NAMALWA (cell line): ENCODE measurements around the gene EFNA2.

Experiments used
- DNase-seq: peaks from one replicate; pipeline ENCODE4 v3.0.0-alpha.2; 2015; ENCODE audit warnings: low spot score

EFNA2 gene

GRCh38 chr19:1284293-1284978, 1.2 kb upstream of the EFNA2 start:
- peak; percentile 33 for DNase-seq

- DNase-seq = no peak
These were observed 515 bp upstream of the EFNA2 start for GRCh38 chr19:1284979-1285736.

- DNase-seq = no peak
These were observed 1.0 kb downstream of the EFNA2 start for GRCh38 chr19:1286487-1287353.

GRCh38 chr19:1287354-1288225, 1.9 kb downstream of the EFNA2 start:
- DNase-seq = no peak

GRCh38 chr19:1288226-1288612, 2.5 kb downstream of the EFNA2 start:
- DNase-seq = no peak

- DNase-seq = peak; percentile 46
These were observed 3.4 kb downstream of the EFNA2 start for GRCh38 chr19:1288833-1289685.

GRCh38 chr19:1289686-1290025, 4.0 kb downstream of the EFNA2 start:
- peak; percentile 40 for DNase-seq

GRCh38 chr19:1290196-1290702, 4.6 kb downstream of the EFNA2 start:
- no peak for DNase-seq

- no peak for DNase-seq
These were observed 5.3 kb downstream of the EFNA2 start for GRCh38 chr19:1290703-1291651.

- DNase-seq = peak; percentile 47
These were observed 6.2 kb downstream of the EFNA2 start for GRCh38 chr19:1291761-1292418.

GRCh38 chr19:1292419-1293151, 6.9 kb downstream of the EFNA2 start:
- DNase-seq = no peak

GRCh38 chr19:1293782-1294604, 8.3 kb downstream of the EFNA2 start:
- no peak for DNase-seq

- DNase-seq = no peak
These were observed 9.0 kb downstream of the EFNA2 start for GRCh38 chr19:1294688-1295087.

- peak; percentile 44 for DNase-seq
These were observed 9.7 kb downstream of the EFNA2 start for GRCh38 chr19:1295169-1296012.

GRCh38 chr19:1296078-1296477, 10.4 kb downstream of the EFNA2 start:
- no peak for DNase-seq

- DNase-seq = no peak
These were observed 11.1 kb downstream of the EFNA2 start for GRCh38 chr19:1296575-1297271.
